NCI-H1048 (cell line): ENCODE measurements around the gene ITGB6.

Experiments
- DNase-seq: peaks from one replicate; lab custom pipeline; 2025; lab: John Stamatoyannopoulos, UW

The ITGB6 gene

DNA sequence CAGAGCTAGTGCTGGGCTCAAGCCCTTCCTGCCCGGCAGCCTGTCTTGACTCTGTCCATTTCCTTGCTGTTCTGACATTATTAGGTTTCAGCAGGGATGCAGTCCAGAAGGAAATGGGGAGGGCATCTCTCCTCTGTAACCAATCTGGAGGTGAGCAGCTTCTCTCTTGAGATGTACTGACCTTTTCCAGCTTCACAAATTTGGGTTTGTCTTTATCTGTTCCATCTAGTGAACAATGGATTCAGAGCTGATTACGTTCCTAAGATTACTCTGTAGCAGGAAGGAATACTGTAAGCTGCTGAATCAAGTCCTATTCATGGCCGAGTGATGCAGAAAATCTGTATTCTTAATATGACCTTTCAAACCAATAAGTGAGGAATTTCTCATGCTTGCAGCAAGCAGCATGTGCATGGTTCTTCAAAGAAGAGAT lies 148.7 kb downstream of the ITGB6 start:
- no peak for DNase-seq

DNA sequence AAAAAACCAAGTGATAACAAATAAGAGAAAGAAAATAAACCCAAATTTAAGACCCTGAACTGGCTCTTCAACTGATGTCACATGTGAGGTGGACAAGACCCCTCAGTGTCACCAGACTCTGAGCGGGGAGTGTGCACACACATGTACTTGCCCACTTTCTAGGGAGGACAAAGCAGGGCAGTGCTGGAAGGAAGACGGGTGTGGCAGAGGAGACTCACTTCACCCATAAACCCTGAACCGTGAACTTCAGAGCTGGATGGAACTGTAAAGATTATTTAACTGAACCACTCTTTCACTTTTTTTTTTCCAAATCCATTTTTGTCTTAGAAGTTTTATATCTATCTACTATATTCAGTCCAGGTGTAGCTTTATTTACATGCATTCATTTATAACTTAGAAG lies 149.9 kb downstream of the ITGB6 start:
- no peak for DNase-seq
